ENCODE measurements around the gene HRH1.

HRH1 gene

DNA sequence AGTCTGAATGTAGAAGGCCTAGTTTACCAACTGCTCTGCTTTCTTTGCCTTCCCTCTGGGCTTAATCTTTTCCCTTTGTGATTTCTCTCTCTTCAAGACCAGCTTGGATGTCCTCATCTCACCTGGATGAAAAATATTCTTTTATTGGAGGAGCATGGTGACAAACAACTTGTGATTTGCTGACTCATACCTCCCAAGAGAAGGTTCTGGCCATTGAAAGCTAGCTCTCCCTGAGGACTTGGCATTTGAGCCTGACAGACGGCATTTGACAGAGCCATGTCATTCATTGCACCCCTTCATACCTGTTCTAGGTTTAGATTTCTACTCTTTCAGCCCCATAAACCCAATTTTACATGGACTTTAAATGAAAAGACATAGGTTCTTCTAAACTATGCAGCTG is 151.2 kb downstream of the HRH1 start:
- H3K27ac ChIP-seq = no peak overlapping the region
- no peaks in the 10 kb centered on the region for H3K79me2 ChIP-seq
- no peak overlapping the region for H3K9ac ChIP-seq
- H3K36me3 ChIP-seq (ENCODE audit: control insufficient read depth, insufficient read depth, low read length) = no peaks in the 10 kb centered on the region
- TF ChIP-seq, protein P1, sequence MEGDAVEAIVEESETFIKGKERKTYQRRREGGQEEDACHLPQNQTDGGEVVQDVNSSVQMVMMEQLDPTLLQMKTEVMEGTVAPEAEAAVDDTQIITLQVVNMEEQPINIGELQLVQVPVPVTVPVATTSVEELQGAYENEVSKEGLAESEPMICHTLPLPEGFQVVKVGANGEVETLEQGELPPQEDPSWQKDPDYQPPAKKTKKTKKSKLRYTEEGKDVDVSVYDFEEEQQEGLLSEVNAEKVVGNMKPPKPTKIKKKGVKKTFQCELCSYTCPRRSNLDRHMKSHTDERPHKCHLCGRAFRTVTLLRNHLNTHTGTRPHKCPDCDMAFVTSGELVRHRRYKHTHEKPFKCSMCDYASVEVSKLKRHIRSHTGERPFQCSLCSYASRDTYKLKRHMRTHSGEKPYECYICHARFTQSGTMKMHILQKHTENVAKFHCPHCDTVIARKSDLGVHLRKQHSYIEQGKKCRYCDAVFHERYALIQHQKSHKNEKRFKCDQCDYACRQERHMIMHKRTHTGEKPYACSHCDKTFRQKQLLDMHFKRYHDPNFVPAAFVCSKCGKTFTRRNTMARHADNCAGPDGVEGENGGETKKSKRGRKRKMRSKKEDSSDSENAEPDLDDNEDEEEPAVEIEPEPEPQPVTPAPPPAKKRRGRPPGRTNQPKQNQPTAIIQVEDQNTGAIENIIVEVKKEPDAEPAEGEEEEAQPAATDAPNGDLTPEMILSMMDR (IDR thresholded peaks at IDR 0.05) = no peak
- H2AFZ ChIP-seq = no peak overlapping the region
- H3K4me1 ChIP-seq = no peaks in the 10 kb centered on the region
- H3K9me3 ChIP-seq (ENCODE audit: control insufficient read depth, low read length) = no peaks in the 10 kb centered on the region
- H3K4me2 ChIP-seq (ENCODE audit: low read length) = no peak overlapping the region
- H3K27me3 ChIP-seq (ENCODE audit: control insufficient read depth, insufficient read depth, low read length) = no peaks in the 10 kb centered on the region
- no peak overlapping the region for H3K4me3 ChIP-seq (ENCODE audit: low read depth, low read length)

DNA sequence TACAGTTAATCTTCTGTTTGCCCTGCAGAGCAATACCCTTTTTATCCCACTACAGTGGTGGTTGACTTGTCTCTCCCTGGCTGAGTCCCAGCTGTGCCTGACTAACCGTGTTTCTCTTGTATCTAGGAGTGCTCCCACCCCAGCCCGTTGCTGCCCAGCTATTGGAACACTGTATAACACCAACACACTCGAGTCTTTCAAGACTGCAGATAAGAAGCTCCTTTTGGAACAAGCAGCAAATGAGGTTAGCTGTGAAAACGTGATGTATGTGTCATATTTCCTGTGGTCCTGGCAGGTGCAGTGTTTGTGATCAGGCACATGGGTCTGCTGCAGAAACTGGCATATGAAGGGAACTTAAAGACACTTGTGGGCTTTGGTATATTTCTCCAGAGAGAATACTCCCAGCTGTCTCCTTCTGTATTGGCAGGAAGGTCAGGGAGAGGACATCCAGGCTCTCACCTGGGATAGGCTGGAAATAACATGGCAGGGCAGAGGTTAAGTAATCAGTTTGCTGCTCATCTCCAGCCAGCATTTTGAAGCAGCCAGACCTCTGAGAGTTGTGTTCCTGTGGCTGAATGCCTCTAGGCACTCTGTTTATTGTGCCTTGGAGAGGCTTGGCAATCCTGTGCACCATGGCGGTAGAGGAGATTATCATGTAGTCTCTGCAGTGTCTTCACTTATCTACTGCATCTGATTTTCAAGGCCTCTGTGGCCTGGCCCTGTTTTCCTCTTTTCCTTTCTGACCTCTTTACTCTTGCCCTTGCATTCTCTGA is 152.7 kb downstream of the HRH1 start:
- Histone ChIP-seq H3K27me3 (ENCODE audit: control insufficient read depth, insufficient read depth, low read length) (no peaks in the 10 kb centered on the region), H3K27ac (no peak overlapping the region), H2AFZ (no peak overlapping the region), H3K4me1 (no peaks in the 10 kb centered on the region), H3K36me3 (ENCODE audit: control insufficient read depth, insufficient read depth, low read length) (no peaks in the 10 kb centered on the region), H3K4me2 (ENCODE audit: low read length) (no peak overlapping the region), H3K79me2 (no peaks in the 10 kb centered on the region), H3K9ac (no peak overlapping the region), H3K4me3 (ENCODE audit: low read depth, low read length) (no peak overlapping the region), H3K9me3 (ENCODE audit: control insufficient read depth, low read length) (no peaks in the 10 kb centered on the region)
- TF ChIP-seq, protein P1 (IDR thresholded peaks at IDR 0.05) = no peak

DNA sequence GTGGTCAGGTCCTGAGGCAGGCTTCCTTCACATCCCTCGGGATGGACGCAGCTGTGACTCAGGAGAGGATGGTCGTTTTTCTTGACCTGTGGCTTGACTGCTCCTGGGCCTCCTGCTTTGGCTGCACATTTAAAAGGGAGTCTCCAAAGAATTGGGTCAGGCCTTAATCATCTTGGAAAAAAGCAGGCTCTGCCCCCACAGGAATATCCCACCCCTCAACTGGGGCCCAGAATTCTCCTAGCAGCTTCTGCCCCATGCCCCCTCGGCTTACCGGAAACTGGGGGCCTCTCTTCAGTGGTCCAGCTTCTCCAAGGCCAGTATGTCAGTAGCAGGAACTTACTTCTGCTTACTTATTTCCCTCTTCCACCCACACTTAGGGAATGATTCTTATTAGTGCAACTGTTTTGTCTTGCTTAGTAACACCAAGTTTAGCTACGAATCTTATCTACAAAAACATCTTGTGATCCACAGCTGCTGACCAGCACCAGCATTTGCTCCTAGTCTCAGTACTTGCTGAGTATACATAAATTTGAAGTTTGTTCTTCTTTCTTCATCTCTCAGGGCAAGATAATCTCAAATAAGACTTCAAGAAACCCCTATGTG is 153.6 kb downstream of the HRH1 start:
- Histone ChIP-seq H3K4me3 (ENCODE audit: low read depth, low read length) (no peak overlapping the region), H3K4me1 (no peaks in the 10 kb centered on the region), H2AFZ (no peak overlapping the region), H3K27me3 (ENCODE audit: control insufficient read depth, insufficient read depth, low read length) (no peaks in the 10 kb centered on the region), H3K79me2 (no peaks in the 10 kb centered on the region), H3K9ac (no peak overlapping the region), H3K9me3 (ENCODE audit: control insufficient read depth, low read length) (no peaks in the 10 kb centered on the region), H3K36me3 (ENCODE audit: control insufficient read depth, insufficient read depth, low read length) (no peaks in the 10 kb centered on the region), H3K27ac (no peak overlapping the region), H3K4me2 (ENCODE audit: low read length) (no peak overlapping the region)
- TF ChIP-seq, protein P1 (IDR thresholded peaks at IDR 0.05) = no peak

DNA sequence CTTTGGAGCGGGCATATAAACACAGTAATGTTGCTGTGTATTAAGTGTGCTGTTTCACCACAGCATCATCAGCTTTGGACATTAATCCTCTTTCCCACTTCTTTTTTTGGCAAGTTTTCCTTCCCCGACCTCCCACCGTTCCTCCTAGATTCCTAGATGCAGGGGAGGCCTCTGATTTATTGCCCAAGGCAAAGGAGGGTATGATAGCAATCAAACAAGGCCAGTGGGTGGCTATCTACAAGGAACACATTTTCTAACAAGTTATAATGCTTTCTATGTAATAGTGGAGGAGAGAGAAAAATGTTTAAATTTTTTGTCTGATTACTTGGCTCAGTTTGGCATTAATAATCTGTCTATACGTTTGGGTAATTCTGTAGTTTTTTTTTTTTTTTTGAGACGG is 156.0 kb downstream of the HRH1 start:
- Histone ChIP-seq H3K36me3 (ENCODE audit: control insufficient read depth, insufficient read depth, low read length) (no peaks in the 10 kb centered on the region), H3K4me1 (no peaks in the 10 kb centered on the region), H3K9me3 (ENCODE audit: control insufficient read depth, low read length) (no peaks in the 10 kb centered on the region), H3K27ac (no peak overlapping the region), H3K27me3 (ENCODE audit: control insufficient read depth, insufficient read depth, low read length) (no peaks in the 10 kb centered on the region), H3K4me2 (ENCODE audit: low read length) (no peak overlapping the region), H2AFZ (no peak overlapping the region), H3K4me3 (ENCODE audit: low read depth, low read length) (no peak overlapping the region), H3K79me2 (no peaks in the 10 kb centered on the region), H3K9ac (no peak overlapping the region)
- TF ChIP-seq, protein P1 (IDR thresholded peaks at IDR 0.05) = no peak

DNA sequence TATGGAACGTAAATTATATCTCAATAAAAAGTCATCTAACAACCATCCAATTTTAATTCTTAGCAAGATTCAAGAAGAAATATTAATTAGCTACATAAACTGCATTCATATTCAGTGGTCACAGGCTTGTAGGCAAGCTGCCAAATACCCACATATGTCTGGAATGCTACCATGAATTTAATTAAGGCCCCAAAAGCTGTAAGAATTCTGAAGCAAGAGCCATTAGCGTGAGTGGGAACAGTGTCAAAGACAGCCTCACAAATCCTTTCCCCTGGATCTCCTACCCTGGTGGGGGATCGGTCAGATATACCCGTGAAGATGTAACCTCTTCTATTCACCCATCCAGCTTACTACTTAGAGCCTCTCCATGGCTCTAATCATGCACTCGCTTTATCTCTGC is 157.9 kb downstream of the HRH1 start:
- H3K36me3 ChIP-seq (ENCODE audit: control insufficient read depth, insufficient read depth, low read length) = no peaks in the 10 kb centered on the region

More for the DNA sequence above, 157.9 kb downstream of the HRH1 start:
- H3K4me3 ChIP-seq (ENCODE audit: low read depth, low read length) = no peak overlapping the region
- H3K9me3 ChIP-seq (ENCODE audit: control insufficient read depth, low read length) = no peaks in the 10 kb centered on the region
- no peaks in the 10 kb centered on the region for H3K4me1 ChIP-seq
- no peaks in the 10 kb centered on the region for H3K79me2 ChIP-seq
- no peak overlapping the region for H3K4me2 ChIP-seq (ENCODE audit: low read length)
- H3K9ac ChIP-seq = no peak overlapping the region
- no peak overlapping the region for H2AFZ ChIP-seq
- no peaks in the 10 kb centered on the region for H3K27me3 ChIP-seq (ENCODE audit: control insufficient read depth, insufficient read depth, low read length)
- TF ChIP-seq, protein P1 (IDR thresholded peaks at IDR 0.05) = no peak
- H3K27ac ChIP-seq = no peak overlapping the region

Measured in parathyroid adenoma (tissue), 2 donors.